ENCODE data around the gene RNF43. TPM values are rescaled to one million over a fixed set of nuclear protein-coding genes. Genes with fewer than 3 reads are reported as not detected.
A peak's percentile ranks its signal among the peaks of the same experiment; 100 is the strongest.

The RNF43 gene
- total and polyA plus RNA-seq, 2 of the 13 experiments (the other 11 are each of a cell fraction or from before 2014, with no cell fraction given): 31.0 to 53.4 TPM

DNA sequence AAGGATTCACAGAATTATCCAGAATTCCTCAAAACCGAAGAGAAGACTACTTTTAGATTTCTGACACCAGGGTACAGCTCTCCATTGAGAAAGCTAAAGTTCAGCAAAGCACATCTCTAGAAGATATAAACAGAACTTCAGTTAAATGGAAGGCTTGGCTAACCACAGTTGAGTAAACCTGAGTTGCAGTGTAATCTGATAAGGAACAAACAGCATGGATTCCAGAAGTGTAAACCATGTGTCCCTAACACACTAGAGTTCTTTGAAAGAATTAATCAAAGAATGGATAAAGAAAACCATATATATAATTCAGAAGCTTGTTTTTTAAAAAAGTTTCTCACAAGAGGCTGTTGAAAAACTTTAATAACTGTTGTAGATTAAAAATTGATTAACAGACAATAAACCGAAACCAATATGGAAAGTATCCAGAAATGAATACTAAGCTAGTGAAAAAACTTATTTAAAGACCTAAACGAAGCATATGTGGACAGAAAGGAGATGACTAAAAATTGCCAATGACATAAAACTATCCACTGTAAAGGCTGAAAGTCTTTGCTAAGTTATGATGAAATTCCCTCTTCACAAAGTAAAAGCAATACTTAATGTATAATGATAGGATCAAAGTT, 4.3 kb downstream of the RNF43 start (continued):
- TF ChIP-seq MED13 (CRISPR knock-in tag; IDR thresholded peaks at IDR 0.05) (no peak), ZNF329 (CRISPR knock-in tag; IDR thresholded peaks at IDR 0.05; ENCODE audit: low read depth) (no peak), ZNF496 (CRISPR knock-in tag; IDR thresholded peaks at IDR 0.05; ENCODE audit: insufficient replicate concordance) (no peak), JARID2 (CRISPR knock-in tag; IDR thresholded peaks at IDR 0.05; ENCODE audit: insufficient replicate concordance) (no peak), ZNF615 (CRISPR knock-in tag; IDR thresholded peaks at IDR 0.05; ENCODE audit: borderline replicate concordance) (no peak), IRX3 (CRISPR knock-in tag; IDR thresholded peaks at IDR 0.05; ENCODE audit: borderline replicate concordance, low read depth) (no peak), ZNF550 (CRISPR knock-in tag; IDR thresholded peaks at IDR 0.05; ENCODE audit: borderline replicate concordance) (no peak), ZNF441 (CRISPR knock-in tag; IDR thresholded peaks at IDR 0.05; ENCODE audit: borderline replicate concordance) (no peak), LCORL (IDR thresholded peaks at IDR 0.05) (no peak), LCORL (CRISPR knock-in tag; IDR thresholded peaks at IDR 0.05) (no peak), SATB2 (CRISPR knock-in tag; IDR thresholded peaks at IDR 0.05) (no peak), ESRRA (CRISPR knock-in tag; IDR thresholded peaks at IDR 0.05; ENCODE audit: low read depth) (no peak), FOXA3 (CRISPR knock-in tag; IDR thresholded peaks at IDR 0.05) (peak; percentile 90), PRMT3 (CRISPR knock-in tag; IDR thresholded peaks at IDR 0.05; ENCODE audit: borderline replicate concordance, low read depth) (no peak), RBFOX2 (IDR thresholded peaks at IDR 0.05; ENCODE audit: low read depth, low read length) (no peak), ZNF816 (CRISPR knock-in tag; IDR thresholded peaks at IDR 0.05; ENCODE audit: borderline replicate concordance) (no peak), ZNF317 (CRISPR knock-in tag; IDR thresholded peaks at IDR 0.05) (no peak), ZNF282 (IDR thresholded peaks at IDR 0.05; ENCODE audit: partially characterized antibody) (no peak), ONECUT2 (CRISPR knock-in tag; IDR thresholded peaks at IDR 0.05) (no peak), SRF (IDR thresholded peaks at IDR 0.05; ENCODE audit: low read depth, low read length) (0 out of 2 replicates have a peak, but pooled peaks have one; percentile 19)
- TF ChIP-seq, protein P1, sequence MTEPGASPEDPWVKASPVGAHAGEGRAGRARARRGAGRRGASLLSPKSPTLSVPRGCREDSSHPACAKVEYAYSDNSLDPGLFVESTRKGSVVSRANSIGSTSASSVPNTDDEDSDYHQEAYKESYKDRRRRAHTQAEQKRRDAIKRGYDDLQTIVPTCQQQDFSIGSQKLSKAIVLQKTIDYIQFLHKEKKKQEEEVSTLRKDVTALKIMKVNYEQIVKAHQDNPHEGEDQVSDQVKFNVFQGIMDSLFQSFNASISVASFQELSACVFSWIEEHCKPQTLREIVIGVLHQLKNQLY (CRISPR knock-in tag; IDR thresholded peaks at IDR 0.05): no peak
- TF ChIP-seq, protein P2, sequence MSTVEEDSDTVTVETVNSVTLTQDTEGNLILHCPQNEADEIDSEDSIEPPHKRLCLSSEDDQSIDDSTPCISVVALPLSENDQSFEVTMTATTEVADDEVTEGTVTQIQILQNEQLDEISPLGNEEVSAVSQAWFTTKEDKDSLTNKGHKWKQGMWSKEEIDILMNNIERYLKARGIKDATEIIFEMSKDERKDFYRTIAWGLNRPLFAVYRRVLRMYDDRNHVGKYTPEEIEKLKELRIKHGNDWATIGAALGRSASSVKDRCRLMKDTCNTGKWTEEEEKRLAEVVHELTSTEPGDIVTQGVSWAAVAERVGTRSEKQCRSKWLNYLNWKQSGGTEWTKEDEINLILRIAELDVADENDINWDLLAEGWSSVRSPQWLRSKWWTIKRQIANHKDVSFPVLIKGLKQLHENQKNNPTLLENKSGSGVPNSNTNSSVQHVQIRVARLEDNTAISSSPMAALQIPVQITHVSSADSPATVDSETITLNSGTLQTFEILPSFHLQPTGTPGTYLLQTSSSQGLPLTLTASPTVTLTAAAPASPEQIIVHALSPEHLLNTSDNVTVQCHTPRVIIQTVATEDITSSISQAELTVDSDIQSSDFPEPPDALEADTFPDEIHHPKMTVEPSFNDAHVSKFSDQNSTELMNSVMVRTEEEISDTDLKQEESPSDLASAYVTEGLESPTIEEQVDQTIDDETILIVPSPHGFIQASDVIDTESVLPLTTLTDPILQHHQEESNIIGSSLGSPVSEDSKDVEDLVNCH (CRISPR knock-in tag; IDR thresholded peaks at IDR 0.05): no peak
- TF ChIP-seq, protein P3, sequence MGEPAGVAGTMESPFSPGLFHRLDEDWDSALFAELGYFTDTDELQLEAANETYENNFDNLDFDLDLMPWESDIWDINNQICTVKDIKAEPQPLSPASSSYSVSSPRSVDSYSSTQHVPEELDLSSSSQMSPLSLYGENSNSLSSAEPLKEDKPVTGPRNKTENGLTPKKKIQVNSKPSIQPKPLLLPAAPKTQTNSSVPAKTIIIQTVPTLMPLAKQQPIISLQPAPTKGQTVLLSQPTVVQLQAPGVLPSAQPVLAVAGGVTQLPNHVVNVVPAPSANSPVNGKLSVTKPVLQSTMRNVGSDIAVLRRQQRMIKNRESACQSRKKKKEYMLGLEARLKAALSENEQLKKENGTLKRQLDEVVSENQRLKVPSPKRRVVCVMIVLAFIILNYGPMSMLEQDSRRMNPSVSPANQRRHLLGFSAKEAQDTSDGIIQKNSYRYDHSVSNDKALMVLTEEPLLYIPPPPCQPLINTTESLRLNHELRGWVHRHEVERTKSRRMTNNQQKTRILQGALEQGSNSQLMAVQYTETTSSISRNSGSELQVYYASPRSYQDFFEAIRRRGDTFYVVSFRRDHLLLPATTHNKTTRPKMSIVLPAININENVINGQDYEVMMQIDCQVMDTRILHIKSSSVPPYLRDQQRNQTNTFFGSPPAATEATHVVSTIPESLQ (CRISPR knock-in tag; conservative IDR thresholded peaks at IDR 0.05): no peak
- TF ChIP-seq, protein P4, sequence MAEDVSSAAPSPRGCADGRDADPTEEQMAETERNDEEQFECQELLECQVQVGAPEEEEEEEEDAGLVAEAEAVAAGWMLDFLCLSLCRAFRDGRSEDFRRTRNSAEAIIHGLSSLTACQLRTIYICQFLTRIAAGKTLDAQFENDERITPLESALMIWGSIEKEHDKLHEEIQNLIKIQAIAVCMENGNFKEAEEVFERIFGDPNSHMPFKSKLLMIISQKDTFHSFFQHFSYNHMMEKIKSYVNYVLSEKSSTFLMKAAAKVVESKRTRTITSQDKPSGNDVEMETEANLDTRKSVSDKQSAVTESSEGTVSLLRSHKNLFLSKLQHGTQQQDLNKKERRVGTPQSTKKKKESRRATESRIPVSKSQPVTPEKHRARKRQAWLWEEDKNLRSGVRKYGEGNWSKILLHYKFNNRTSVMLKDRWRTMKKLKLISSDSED (CRISPR knock-in tag; IDR thresholded peaks at IDR 0.05): no peak
